ENCODE data around the gene CD302.
A peak's percentile ranks its signal among the peaks of the same experiment; 100 is the strongest.

DNA sequence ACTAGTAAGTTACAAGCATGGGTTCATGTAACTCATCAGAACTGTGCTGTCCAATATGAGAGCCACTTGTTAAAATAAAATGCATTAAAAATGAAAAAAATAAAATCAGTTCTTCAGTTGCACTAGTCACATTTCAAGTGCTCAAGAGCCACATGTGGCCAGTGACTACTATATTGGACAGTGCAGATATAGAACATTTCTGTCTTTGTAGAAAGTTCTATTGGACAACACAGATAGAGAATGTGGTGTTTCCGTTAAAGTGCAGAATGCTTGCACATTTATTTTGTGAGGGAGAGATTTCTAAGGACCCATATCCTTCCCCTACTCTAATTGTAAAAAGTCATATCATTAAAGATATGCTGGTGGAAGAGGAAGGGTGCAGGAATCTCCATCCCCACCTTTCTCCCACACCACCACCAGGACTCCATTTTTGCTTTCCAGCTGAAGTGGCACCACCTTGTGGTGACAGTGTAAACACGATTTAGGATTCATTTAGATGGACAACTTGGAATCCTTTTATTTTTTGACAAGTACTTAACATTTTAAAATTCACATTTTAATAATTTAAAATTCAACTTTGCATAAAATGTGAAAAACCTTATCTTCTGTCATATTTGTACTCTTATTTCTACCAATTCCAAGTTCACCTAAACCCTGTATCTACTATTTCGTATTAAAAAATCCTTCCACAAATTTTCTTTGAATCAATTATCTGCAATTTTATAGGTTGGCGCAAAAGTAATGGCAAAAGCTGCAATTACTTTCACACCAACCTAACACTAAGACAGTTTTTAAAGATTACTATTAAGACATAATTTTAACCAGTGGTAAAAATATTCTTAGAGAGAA is 9.4 kb upstream of the CD302 start:
- TF ChIP-seq, protein P1, sequence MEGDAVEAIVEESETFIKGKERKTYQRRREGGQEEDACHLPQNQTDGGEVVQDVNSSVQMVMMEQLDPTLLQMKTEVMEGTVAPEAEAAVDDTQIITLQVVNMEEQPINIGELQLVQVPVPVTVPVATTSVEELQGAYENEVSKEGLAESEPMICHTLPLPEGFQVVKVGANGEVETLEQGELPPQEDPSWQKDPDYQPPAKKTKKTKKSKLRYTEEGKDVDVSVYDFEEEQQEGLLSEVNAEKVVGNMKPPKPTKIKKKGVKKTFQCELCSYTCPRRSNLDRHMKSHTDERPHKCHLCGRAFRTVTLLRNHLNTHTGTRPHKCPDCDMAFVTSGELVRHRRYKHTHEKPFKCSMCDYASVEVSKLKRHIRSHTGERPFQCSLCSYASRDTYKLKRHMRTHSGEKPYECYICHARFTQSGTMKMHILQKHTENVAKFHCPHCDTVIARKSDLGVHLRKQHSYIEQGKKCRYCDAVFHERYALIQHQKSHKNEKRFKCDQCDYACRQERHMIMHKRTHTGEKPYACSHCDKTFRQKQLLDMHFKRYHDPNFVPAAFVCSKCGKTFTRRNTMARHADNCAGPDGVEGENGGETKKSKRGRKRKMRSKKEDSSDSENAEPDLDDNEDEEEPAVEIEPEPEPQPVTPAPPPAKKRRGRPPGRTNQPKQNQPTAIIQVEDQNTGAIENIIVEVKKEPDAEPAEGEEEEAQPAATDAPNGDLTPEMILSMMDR (IDR thresholded peaks at IDR 0.05; ENCODE audit: insufficient read depth, low read depth, low read length): peak; percentile 77
- TF ChIP-seq EZH2 (IDR thresholded peaks at IDR 0.05; ENCODE audit: insufficient read depth, low read length): no peak

Data from astrocyte (in vitro differentiated cells and primary cell).